PFSK-1 (cell line): ENCODE measurements around the gene S100A10.
A peak's percentile ranks its signal among the peaks of the same experiment; 100 is the strongest.

Source experiments
- FOXP2 ChIP-seq: optimal IDR thresholded peaks from 2 replicates; pipeline ENCODE3; 2011; ENCODE audit warnings: borderline replicate concordance, control low read depth, inconsistent platforms; ENCODE audit not compliant: insufficient read depth; ENCODE audit errors: extremely low read length, extremely low read depth
- POLR2AphosphoS5 ChIP-seq: IDR thresholded peaks from 2 replicates; pipeline ENCODE4 v1.6.1; 2012; ENCODE audit warnings: low read depth, mild to moderate bottlenecking, control low read depth, low read length, moderate library complexity
- REST ChIP-seq, 2 experiments: IDR thresholded peaks; 2 replicates each; pipeline versions ENCODE4 v1.6.1 to v1.8.0; 2011 to 2012; ENCODE audit warnings: low read depth in 2 of 2, low read length in 2 of 2, control low read depth in 1 of 2, inconsistent platforms in 1 of 2, mild to moderate bottlenecking in 1 of 2, moderate library complexity in 1 of 2; ENCODE audit not compliant: insufficient read depth in 1 of 2
- SIN3A ChIP-seq: IDR thresholded peaks from 2 replicates; pipeline ENCODE4 v1.6.1; 2012; ENCODE audit warnings: mild to moderate bottlenecking, low read length, moderate library complexity, borderline replicate concordance; ENCODE audit not compliant: insufficient read depth
- TAF1 ChIP-seq: IDR thresholded peaks from 2 replicates; pipeline ENCODE4 v1.6.1; 2012; ENCODE audit warnings: low read length, control low read depth, borderline replicate concordance; ENCODE audit not compliant: insufficient read depth

S100A10 gene

GRCh38 chr1:151948506-151948905, 45.2 kb downstream of the S100A10 start:
- no peak for TF ChIP-seq FOXP2
- no peak for TF ChIP-seq REST (IDR thresholded peaks at IDR 0.05; ENCODE audit: insufficient read depth in 1 of 2, low read depth in 2 of 2, low read length in 2 of 2)
- no peak for TF ChIP-seq TAF1
- TF ChIP-seq POLR2AphosphoS5 = no peak
- no peak for TF ChIP-seq SIN3A

DNA sequence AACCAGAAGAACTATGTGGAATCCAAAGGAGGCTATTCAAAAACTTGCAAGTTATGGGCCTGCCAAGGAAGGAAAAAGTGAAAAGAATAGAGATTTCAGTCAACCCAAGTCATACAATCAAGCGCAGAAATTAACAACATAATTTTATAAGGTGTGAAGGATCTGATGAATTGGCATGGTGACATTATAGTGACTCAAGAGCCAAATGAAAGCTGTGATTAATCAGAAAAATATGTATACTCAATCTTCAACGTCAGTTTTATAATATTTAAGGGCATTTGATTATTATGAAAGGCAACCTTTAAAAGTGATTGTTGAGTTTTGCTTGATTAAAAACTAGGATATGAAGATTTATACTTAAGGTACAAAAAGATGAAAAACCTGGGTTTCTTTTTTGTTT, 46.5 kb downstream of the S100A10 start:
- TF ChIP-seq TAF1 (no peak), SIN3A (no peak), REST (IDR thresholded peaks at IDR 0.05; ENCODE audit: insufficient read depth in 1 of 2, low read depth in 2 of 2, low read length in 2 of 2) (no peak), FOXP2 (no peak), POLR2AphosphoS5 (no peak)

DNA sequence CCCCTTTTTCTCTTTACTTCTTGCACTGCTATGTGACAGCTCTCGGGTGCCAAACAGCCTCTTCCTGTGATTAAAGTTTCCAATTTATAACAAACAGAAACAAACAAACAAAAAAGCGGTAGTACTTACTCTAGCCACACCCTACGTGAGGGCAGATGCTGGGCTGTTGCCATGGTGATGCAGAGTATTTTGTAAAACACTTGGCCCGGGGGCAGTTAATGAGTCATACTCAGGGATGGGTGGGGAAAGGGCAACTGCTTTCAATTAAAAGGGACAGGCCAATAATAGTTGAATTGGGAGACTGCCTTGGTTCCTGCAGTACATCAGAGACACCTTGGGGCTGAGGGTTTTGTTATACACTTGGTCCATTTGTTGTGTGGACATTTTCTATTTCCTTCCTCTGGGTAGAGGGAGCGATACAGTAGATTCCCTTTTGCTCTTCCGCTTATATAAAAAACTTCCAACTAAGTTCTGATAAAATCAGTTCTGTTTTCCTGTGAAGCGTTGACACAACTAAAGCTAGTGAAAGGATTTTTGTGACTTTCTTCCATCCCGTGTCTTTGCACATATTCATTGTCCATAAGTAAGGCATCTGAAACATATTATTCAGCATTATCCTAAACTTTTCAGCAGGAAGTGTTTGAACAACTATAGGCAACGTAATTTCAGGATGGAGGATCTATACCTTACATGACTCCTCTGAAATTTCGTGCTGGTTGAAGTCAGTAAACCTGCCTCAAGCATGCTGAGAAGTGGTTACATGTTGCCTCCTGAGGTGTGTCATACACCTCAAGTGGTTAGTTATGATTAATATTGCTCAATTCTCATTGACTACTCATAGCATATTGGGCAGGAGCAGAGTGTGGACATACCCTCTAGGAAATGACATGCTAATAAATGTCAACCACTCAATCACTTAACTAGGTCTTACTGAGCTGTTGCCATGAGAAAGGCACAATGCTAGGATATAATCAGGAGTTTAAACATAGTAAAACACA, 47.6 kb downstream of the S100A10 start:
- TF ChIP-seq POLR2AphosphoS5 (no peak), TAF1 (no peak), FOXP2 (peak; percentile 29), REST (IDR thresholded peaks at IDR 0.05; ENCODE audit: insufficient read depth in 1 of 2, low read depth in 2 of 2, low read length in 2 of 2) (no peak), SIN3A (no peak)

- TF ChIP-seq SIN3A (no peak), FOXP2 (no peak), POLR2AphosphoS5 (no peak), TAF1 (no peak), REST (IDR thresholded peaks at IDR 0.05; ENCODE audit: insufficient read depth in 1 of 2, low read depth in 2 of 2, low read length in 2 of 2) (no peak)
Measured at GRCh38 chr1:151944857-151945575, 48.6 kb downstream of the S100A10 start.
